ENCODE results near the gene AKR1B1. TPM values are rescaled to one million over a fixed set of nuclear protein-coding genes. Genes with fewer than 3 reads are reported as not detected.

AKR1B1 gene
- total and polyA plus RNA-seq, 2 donors (not counting 1 experiment from before 2014, with no cell fraction given) = 170 to 213 TPM

- peaks cover 8% of the 10 kb centered on the region for H3K4me1 ChIP-seq (ENCODE audit: control insufficient read depth, extremely low read depth, insufficient read depth, low read length)
- no peaks in the 10 kb centered on the region for H3K36me3 ChIP-seq (ENCODE audit: control insufficient read depth, insufficient read depth, low read length)
- no peaks in the 10 kb centered on the region for H3K79me2 ChIP-seq (ENCODE audit: control insufficient read depth, insufficient read depth, low read length)
- no peaks in the 10 kb centered on the region for H3K9me3 ChIP-seq (ENCODE audit: control insufficient read depth, insufficient read depth, low read depth, low read length)
- TF ChIP-seq EZH2 (IDR thresholded peaks at IDR 0.05; ENCODE audit: low read length, missing control alignments) = no peak
- peak; percentile 4 to 30 for TF ChIP-seq CTCF (conservative IDR thresholded peaks at IDR 0.05 in 1 of 2, IDR thresholded peaks at IDR 0.05 in 1 of 2; ENCODE audit: low read depth in 1 of 2, low read length in 2 of 2)
- H3K9ac ChIP-seq (ENCODE audit: insufficient read depth, low read length) = no peak overlapping the region
- H3K27me3 ChIP-seq (ENCODE audit: control insufficient read depth, insufficient read depth, low read length) = no peaks in the 10 kb centered on the region
- H4K20me1 ChIP-seq (ENCODE audit: control insufficient read depth, extremely low read depth, insufficient read depth, low read length) = no peaks in the 10 kb centered on the region
- no peak overlapping the region for H3K4me3 ChIP-seq (replicated peaks in 1 of 4; ENCODE audit: control extremely low read depth in 1 of 4, insufficient read depth in 1 of 4, low read depth in 3 of 4, low read length in 4 of 4)
- H3K4me2 ChIP-seq (ENCODE audit: extremely low read depth, insufficient read depth, low read length) = no peak overlapping the region
- peak in 1 of 2 donors; percentile 23 for DNase-seq (ENCODE audit: low read depth in 2 of 2)
- no peak overlapping the region for H3K27ac ChIP-seq (ENCODE audit: insufficient read depth, low read length)
- H2AFZ ChIP-seq (ENCODE audit: low read length) = no peak overlapping the region
Observed at GRCh38 chr7:134478707-134479106, 19.8 kb upstream of the AKR1B1 start.

GRCh38 chr7:134477954-134478353 is 19.1 kb upstream of the AKR1B1 start:
- DNase-seq (ENCODE audit: low read depth in 2 of 2) = peak; percentile 12 to 57

GRCh38 chr7:134476044-134476443 is 17.1 kb upstream of the AKR1B1 start:
- H4K20me1 ChIP-seq (ENCODE audit: control insufficient read depth, extremely low read depth, insufficient read depth, low read length) = no peaks in the 10 kb centered on the region
- H3K4me3 ChIP-seq (replicated peaks in 1 of 4; ENCODE audit: control extremely low read depth in 1 of 4, insufficient read depth in 1 of 4, low read depth in 3 of 4, low read length in 4 of 4) = no peak overlapping the region
- no peak for TF ChIP-seq CTCF (conservative IDR thresholded peaks at IDR 0.05 in 1 of 2, IDR thresholded peaks at IDR 0.05 in 1 of 2; ENCODE audit: low read depth in 1 of 2, low read length in 2 of 2)
- TF ChIP-seq EZH2 (IDR thresholded peaks at IDR 0.05; ENCODE audit: low read length, missing control alignments) = no peak
- H3K27ac ChIP-seq (ENCODE audit: insufficient read depth, low read length) = no peak overlapping the region
- no peaks in the 10 kb centered on the region for H3K36me3 ChIP-seq (ENCODE audit: control insufficient read depth, insufficient read depth, low read length)
- H3K4me1 ChIP-seq (ENCODE audit: control insufficient read depth, extremely low read depth, insufficient read depth, low read length) = peaks cover 6% of the 10 kb centered on the region
- H3K79me2 ChIP-seq (ENCODE audit: control insufficient read depth, insufficient read depth, low read length) = no peaks in the 10 kb centered on the region
- H3K27me3 ChIP-seq (ENCODE audit: control insufficient read depth, insufficient read depth, low read length) = no peaks in the 10 kb centered on the region
- no peak overlapping the region for H3K9ac ChIP-seq (ENCODE audit: insufficient read depth, low read length)
- no peaks in the 10 kb centered on the region for H3K9me3 ChIP-seq (ENCODE audit: control insufficient read depth, insufficient read depth, low read depth, low read length)
- no peak overlapping the region for H3K4me2 ChIP-seq (ENCODE audit: extremely low read depth, insufficient read depth, low read length)
- no peak for DNase-seq (ENCODE audit: low read depth in 2 of 2)
- no peak overlapping the region for H2AFZ ChIP-seq (ENCODE audit: low read length)

More at GRCh38 chr7:134477954-134478353, 19.1 kb upstream of the AKR1B1 start:
- no peak overlapping the region for H3K4me2 ChIP-seq (ENCODE audit: extremely low read depth, insufficient read depth, low read length)
- H3K9ac ChIP-seq (ENCODE audit: insufficient read depth, low read length) = no peak overlapping the region
- H3K36me3 ChIP-seq (ENCODE audit: control insufficient read depth, insufficient read depth, low read length) = no peaks in the 10 kb centered on the region
- H3K27ac ChIP-seq (ENCODE audit: insufficient read depth, low read length) = no peak overlapping the region
- H3K79me2 ChIP-seq (ENCODE audit: control insufficient read depth, insufficient read depth, low read length) = no peaks in the 10 kb centered on the region
- H3K4me1 ChIP-seq (ENCODE audit: control insufficient read depth, extremely low read depth, insufficient read depth, low read length) = peaks cover 8% of the 10 kb centered on the region
- no peaks in the 10 kb centered on the region for H4K20me1 ChIP-seq (ENCODE audit: control insufficient read depth, extremely low read depth, insufficient read depth, low read length)
- no peaks in the 10 kb centered on the region for H3K27me3 ChIP-seq (ENCODE audit: control insufficient read depth, insufficient read depth, low read length)
- H2AFZ ChIP-seq (ENCODE audit: low read length) = no peak overlapping the region
- H3K4me3 ChIP-seq (replicated peaks in 1 of 4; ENCODE audit: control extremely low read depth in 1 of 4, insufficient read depth in 1 of 4, low read depth in 3 of 4, low read length in 4 of 4) = no peak overlapping the region
- no peaks in the 10 kb centered on the region for H3K9me3 ChIP-seq (ENCODE audit: control insufficient read depth, insufficient read depth, low read depth, low read length)
- TF ChIP-seq CTCF (conservative IDR thresholded peaks at IDR 0.05 in 1 of 2, IDR thresholded peaks at IDR 0.05 in 1 of 2; ENCODE audit: low read depth in 1 of 2, low read length in 2 of 2) (no peak), EZH2 (IDR thresholded peaks at IDR 0.05; ENCODE audit: low read length, missing control alignments) (no peak)
